Measurements from ENCODE around the gene KCNE4.

DNA sequence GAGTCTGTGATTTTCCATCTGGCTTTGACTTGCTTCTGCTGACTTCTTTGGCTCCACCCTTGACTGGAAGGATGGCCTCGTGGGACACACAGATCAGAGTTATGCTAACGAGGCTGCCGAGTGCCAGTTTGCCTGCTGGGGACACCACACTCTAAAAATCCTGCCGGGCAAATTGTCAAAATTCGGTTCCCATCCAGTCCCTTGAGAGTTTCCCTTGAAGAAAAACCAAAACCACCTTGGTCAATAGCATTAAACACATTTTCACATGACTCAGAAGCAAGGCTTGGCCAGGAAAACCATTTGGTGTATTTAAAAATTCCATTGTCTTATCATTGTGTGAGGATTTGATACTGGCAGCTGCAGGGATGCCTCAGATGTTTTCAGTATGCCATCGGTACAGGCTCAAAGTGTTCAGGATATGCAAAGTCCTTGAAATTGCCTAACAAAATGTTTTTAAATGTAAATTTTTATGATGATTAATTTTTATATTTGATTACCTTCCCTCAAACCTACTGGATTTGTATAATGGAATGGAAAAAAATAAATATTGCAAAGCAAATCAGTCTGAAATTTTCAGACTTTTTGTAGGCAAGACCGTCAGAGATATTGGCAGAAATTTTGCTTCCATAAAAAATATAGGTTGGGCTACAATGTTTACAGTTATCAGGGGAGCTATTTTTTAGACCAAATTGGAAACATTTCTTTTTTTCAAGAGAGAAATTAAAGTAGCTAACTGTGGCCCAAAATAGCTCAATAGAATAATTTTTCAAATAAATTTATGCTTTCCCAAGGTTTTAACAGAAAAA, 41.6 kb downstream of the KCNE4 start:
- TF ChIP-seq RARB (CRISPR knock-in tag; IDR thresholded peaks at IDR 0.05) (no peak), GLIS3 (CRISPR knock-in tag; IDR thresholded peaks at IDR 0.05) (no peak), ARNTL (CRISPR knock-in tag; IDR thresholded peaks at IDR 0.05; ENCODE audit: borderline replicate concordance, low read depth) (no peak), SNAI2 (CRISPR knock-in tag; IDR thresholded peaks at IDR 0.05) (no peak), ZNF70 (CRISPR knock-in tag; IDR thresholded peaks at IDR 0.05) (no peak), ESRRG (CRISPR knock-in tag; IDR thresholded peaks at IDR 0.05) (no peak)
- TF ChIP-seq, protein P1, sequence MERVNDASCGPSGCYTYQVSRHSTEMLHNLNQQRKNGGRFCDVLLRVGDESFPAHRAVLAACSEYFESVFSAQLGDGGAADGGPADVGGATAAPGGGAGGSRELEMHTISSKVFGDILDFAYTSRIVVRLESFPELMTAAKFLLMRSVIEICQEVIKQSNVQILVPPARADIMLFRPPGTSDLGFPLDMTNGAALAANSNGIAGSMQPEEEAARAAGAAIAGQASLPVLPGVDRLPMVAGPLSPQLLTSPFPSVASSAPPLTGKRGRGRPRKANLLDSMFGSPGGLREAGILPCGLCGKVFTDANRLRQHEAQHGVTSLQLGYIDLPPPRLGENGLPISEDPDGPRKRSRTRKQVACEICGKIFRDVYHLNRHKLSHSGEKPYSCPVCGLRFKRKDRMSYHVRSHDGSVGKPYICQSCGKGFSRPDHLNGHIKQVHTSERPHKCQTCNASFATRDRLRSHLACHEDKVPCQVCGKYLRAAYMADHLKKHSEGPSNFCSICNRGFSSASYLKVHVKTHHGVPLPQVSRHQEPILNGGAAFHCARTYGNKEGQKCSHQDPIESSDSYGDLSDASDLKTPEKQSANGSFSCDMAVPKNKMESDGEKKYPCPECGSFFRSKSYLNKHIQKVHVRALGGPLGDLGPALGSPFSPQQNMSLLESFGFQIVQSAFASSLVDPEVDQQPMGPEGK (CRISPR knock-in tag; IDR thresholded peaks at IDR 0.05; ENCODE audit: borderline replicate concordance): no peak
- TF ChIP-seq, protein P2, sequence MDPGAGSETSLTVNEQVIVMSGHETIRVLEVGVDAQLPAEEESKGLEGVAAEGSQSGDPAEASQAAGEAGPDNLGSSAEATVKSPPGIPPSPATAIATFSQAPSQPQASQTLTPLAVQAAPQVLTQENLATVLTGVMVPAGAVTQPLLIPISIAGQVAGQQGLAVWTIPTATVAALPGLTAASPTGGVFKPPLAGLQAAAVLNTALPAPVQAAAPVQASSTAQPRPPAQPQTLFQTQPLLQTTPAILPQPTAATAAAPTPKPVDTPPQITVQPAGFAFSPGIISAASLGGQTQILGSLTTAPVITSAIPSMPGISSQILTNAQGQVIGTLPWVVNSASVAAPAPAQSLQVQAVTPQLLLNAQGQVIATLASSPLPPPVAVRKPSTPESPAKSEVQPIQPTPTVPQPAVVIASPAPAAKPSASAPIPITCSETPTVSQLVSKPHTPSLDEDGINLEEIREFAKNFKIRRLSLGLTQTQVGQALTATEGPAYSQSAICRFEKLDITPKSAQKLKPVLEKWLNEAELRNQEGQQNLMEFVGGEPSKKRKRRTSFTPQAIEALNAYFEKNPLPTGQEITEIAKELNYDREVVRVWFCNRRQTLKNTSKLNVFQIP (CRISPR knock-in tag; IDR thresholded peaks at IDR 0.05; ENCODE audit: borderline replicate concordance, low read depth): no peak
- TF ChIP-seq, protein P3, sequence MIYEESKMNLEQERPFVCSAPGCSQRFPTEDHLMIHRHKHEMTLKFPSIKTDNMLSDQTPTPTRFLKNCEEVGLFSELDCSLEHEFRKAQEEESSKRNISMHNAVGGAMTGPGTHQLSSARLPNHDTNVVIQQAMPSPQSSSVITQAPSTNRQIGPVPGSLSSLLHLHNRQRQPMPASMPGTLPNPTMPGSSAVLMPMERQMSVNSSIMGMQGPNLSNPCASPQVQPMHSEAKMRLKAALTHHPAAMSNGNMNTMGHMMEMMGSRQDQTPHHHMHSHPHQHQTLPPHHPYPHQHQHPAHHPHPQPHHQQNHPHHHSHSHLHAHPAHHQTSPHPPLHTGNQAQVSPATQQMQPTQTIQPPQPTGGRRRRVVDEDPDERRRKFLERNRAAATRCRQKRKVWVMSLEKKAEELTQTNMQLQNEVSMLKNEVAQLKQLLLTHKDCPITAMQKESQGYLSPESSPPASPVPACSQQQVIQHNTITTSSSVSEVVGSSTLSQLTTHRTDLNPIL (CRISPR knock-in tag; IDR thresholded peaks at IDR 0.05; ENCODE audit: low read depth): no peak
